GM12878 (cell line): ENCODE data around the gene SLC45A1.

Source experiments
- ESRRA ChIP-seq: IDR thresholded peaks from 2 replicates; pipeline ENCODE4 v1.6.1; 2012; ENCODE audit warnings: mild to moderate bottlenecking, low read length, improper control_type of control experiment
- EZH2 ChIP-seq: IDR thresholded peaks from 2 replicates; pipeline ENCODE4 v1.6.1; 2012; ENCODE audit warnings: low read depth, mild to moderate bottlenecking, control low read depth, inconsistent platforms, low read length, borderline replicate concordance; ENCODE audit not compliant: control insufficient read depth
- LARP7 ChIP-seq: fragments of 450-650 bp; IDR thresholded peaks from 2 replicates; pipeline ENCODE4 v1.6.1; 2017; ENCODE audit warnings: mild to moderate bottlenecking
- RB1 ChIP-seq: fragments of 450-650 bp; formaldehyde crosslinking; IDR thresholded peaks from 2 replicates; pipeline ENCODE4 v1.6.1; 2017; ENCODE audit warnings: mild to moderate bottlenecking, borderline replicate concordance
- SIN3A ChIP-seq: IDR thresholded peaks from 2 replicates; pipeline ENCODE4 v1.6.1; 2012; ENCODE audit warnings: low read depth, low read length, improper control_type of control experiment
- SIX5 ChIP-seq: IDR thresholded peaks from 2 replicates; pipeline ENCODE4 v1.6.1; 2011; ENCODE audit warnings: mild to moderate bottlenecking, low read depth, low read length, moderate library complexity; ENCODE audit not compliant: severe bottlenecking
- TAF1 ChIP-seq: IDR thresholded peaks from 2 replicates; pipeline ENCODE4 v1.6.1; 2011; ENCODE audit warnings: mild to moderate bottlenecking, low read depth, low read length, borderline replicate concordance
- TCF7 ChIP-seq: IDR thresholded peaks from 2 replicates; pipeline ENCODE4 v1.6.1; 2014; ENCODE audit warnings: antibody characterized with exemption, borderline replicate concordance
- ZBED1 ChIP-seq: IDR thresholded peaks from 2 replicates; pipeline ENCODE4 v1.6.1; 2016; ENCODE audit warnings: borderline replicate concordance
- TF ChIP-seq, protein P1 (sequence below), 3 experiments: IDR thresholded peaks in 2 of 3; conservative IDR thresholded peaks in 1 of 3; 2 replicates each; pipeline ENCODE4 v1.5.1; 2011; ENCODE audit warnings: low read depth in 3 of 3, low read length in 3 of 3, mild to moderate bottlenecking in 3 of 3, control low read depth in 2 of 3, moderate library complexity in 2 of 3, inconsistent platforms in 1 of 3, mixed read lengths in 1 of 3; ENCODE audit not compliant: control insufficient read depth in 2 of 3, insufficient read depth in 1 of 3; ENCODE audit errors: extremely low read depth in 1 of 3
- TF ChIP-seq, protein P2 (sequence below): IDR thresholded peaks from 2 replicates; pipeline ENCODE4 v1.6.1; 2011; ENCODE audit warnings: borderline replicate concordance, low read depth, mild to moderate bottlenecking, moderate library complexity, mixed read lengths, low read length; ENCODE audit not compliant: insufficient read depth; ENCODE audit errors: extremely low read length
- TF ChIP-seq, protein P3 (sequence below): IDR thresholded peaks from 2 replicates; pipeline ENCODE4 v1.6.1; 2012; ENCODE audit warnings: low read depth, low read length, improper control_type of control experiment
- TF ChIP-seq, protein P4 (sequence below): fragments of 150-350 bp; IDR thresholded peaks from 2 replicates; pipeline ENCODE4 v1.6.1; 2016; ENCODE audit warnings: low read depth, low read length

DNA sequence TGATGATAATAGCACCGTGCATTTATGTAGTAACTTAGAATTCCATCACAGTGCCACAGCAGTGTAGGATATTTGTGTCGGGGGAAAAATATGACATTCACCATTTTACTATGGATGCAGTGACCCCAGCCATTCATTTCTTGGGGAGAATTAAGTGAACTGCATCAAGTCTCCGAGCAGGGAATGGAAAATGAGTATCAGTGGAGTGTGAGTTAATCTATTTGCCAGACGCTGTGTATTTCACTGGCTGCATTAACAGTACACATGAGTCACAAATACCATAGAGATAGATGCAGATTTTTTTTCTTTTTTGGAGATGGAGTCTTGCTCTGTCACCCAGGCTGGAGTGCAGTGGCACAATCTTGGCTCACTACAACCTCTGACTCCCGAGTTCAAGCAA lies 33.8 kb upstream of the SLC45A1 start:
- no peak for TF ChIP-seq EZH2
- no peak for TF ChIP-seq LARP7
- TF ChIP-seq, protein P1, sequence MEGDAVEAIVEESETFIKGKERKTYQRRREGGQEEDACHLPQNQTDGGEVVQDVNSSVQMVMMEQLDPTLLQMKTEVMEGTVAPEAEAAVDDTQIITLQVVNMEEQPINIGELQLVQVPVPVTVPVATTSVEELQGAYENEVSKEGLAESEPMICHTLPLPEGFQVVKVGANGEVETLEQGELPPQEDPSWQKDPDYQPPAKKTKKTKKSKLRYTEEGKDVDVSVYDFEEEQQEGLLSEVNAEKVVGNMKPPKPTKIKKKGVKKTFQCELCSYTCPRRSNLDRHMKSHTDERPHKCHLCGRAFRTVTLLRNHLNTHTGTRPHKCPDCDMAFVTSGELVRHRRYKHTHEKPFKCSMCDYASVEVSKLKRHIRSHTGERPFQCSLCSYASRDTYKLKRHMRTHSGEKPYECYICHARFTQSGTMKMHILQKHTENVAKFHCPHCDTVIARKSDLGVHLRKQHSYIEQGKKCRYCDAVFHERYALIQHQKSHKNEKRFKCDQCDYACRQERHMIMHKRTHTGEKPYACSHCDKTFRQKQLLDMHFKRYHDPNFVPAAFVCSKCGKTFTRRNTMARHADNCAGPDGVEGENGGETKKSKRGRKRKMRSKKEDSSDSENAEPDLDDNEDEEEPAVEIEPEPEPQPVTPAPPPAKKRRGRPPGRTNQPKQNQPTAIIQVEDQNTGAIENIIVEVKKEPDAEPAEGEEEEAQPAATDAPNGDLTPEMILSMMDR (IDR thresholded peaks at IDR 0.05 in 2 of 3, conservative IDR thresholded peaks at IDR 0.05 in 1 of 3; ENCODE audit: control insufficient read depth in 2 of 3, extremely low read depth in 1 of 3, insufficient read depth in 1 of 3, low read depth in 3 of 3, low read length in 3 of 3): no peak
- TF ChIP-seq ZBED1: no peak
- TF ChIP-seq, protein P2, sequence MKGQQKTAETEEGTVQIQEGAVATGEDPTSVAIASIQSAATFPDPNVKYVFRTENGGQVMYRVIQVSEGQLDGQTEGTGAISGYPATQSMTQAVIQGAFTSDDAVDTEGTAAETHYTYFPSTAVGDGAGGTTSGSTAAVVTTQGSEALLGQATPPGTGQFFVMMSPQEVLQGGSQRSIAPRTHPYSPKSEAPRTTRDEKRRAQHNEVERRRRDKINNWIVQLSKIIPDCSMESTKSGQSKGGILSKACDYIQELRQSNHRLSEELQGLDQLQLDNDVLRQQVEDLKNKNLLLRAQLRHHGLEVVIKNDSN: no peak
- TF ChIP-seq RB1: no peak
- TF ChIP-seq SIX5: no peak
- TF ChIP-seq, protein P3, sequence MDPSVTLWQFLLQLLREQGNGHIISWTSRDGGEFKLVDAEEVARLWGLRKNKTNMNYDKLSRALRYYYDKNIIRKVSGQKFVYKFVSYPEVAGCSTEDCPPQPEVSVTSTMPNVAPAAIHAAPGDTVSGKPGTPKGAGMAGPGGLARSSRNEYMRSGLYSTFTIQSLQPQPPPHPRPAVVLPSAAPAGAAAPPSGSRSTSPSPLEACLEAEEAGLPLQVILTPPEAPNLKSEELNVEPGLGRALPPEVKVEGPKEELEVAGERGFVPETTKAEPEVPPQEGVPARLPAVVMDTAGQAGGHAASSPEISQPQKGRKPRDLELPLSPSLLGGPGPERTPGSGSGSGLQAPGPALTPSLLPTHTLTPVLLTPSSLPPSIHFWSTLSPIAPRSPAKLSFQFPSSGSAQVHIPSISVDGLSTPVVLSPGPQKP: no peak
- TF ChIP-seq, protein P4, sequence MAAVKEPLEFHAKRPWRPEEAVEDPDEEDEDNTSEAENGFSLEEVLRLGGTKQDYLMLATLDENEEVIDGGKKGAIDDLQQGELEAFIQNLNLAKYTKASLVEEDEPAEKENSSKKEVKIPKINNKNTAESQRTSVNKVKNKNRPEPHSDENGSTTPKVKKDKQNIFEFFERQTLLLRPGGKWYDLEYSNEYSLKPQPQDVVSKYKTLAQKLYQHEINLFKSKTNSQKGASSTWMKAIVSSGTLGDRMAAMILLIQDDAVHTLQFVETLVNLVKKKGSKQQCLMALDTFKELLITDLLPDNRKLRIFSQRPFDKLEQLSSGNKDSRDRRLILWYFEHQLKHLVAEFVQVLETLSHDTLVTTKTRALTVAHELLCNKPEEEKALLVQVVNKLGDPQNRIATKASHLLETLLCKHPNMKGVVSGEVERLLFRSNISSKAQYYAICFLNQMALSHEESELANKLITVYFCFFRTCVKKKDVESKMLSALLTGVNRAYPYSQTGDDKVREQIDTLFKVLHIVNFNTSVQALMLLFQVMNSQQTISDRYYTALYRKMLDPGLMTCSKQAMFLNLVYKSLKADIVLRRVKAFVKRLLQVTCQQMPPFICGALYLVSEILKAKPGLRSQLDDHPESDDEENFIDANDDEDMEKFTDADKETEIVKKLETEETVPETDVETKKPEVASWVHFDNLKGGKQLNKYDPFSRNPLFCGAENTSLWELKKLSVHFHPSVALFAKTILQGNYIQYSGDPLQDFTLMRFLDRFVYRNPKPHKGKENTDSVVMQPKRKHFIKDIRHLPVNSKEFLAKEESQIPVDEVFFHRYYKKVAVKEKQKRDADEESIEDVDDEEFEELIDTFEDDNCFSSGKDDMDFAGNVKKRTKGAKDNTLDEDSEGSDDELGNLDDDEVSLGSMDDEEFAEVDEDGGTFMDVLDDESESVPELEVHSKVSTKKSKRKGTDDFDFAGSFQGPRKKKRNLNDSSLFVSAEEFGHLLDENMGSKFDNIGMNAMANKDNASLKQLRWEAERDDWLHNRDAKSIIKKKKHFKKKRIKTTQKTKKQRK: no peak
- no peak for TF ChIP-seq ESRRA
- TF ChIP-seq TAF1: no peak
- no peak for TF ChIP-seq SIN3A
- TF ChIP-seq TCF7: no peak
